Measurements from ENCODE around the gene DNASE1L3.

- TF ChIP-seq YY1 (IDR thresholded peaks at IDR 0.05; ENCODE audit: insufficient read depth, insufficient read length) (no peak), ZNF274 (IDR thresholded peaks at IDR 0.05; ENCODE audit: low read depth, low read length) (no peak)
These were observed 9.9 kb downstream of the DNASE1L3 start for GRCh38 chr3:58200846-58201355.
